H9 (cell line): ENCODE data around the gene GIMAP1. TPM values are rescaled to one million over a fixed set of nuclear protein-coding genes. Genes with fewer than 3 reads are reported as not detected.

Experiments
- DNase-seq: peaks from one replicate; pipeline ENCODE4 v3.0.0-alpha.2; 2017
- H2AFZ ChIP-seq: one replicate; pipeline ENCODE4 v1.6.1; 2013; ENCODE audit warnings: mild to moderate bottlenecking, low read length, control low read depth, moderate library complexity
- H2AK5ac ChIP-seq: 2 replicates; pipeline ENCODE4 v1.6.1; 2013; ENCODE audit warnings: low read length, control low read depth, mixed read lengths; ENCODE audit not compliant: insufficient read length
- H2BK120ac ChIP-seq: one replicate; pipeline ENCODE4 v1.6.1; 2013; ENCODE audit warnings: low read depth, mild to moderate bottlenecking, low read length, control low read depth, inconsistent platforms; ENCODE audit not compliant: poor library complexity, severe bottlenecking
- H2BK12ac ChIP-seq: 2 replicates; pipeline ENCODE4 v1.6.1; 2013; ENCODE audit warnings: low read length, control low read depth, mixed read lengths, low read depth; ENCODE audit not compliant: insufficient read length
- H2BK15ac ChIP-seq: 2 replicates; pipeline ENCODE4 v1.6.1; 2013; ENCODE audit warnings: low read depth, low read length, control low read depth
- H2BK20ac ChIP-seq: one replicate; pipeline ENCODE4 v1.6.1; 2013; ENCODE audit warnings: low read depth, mild to moderate bottlenecking, low read length, control low read depth, inconsistent platforms; ENCODE audit not compliant: poor library complexity, severe bottlenecking
- H2BK5ac ChIP-seq: 2 replicates; pipeline ENCODE4 v1.6.1; 2013; ENCODE audit warnings: low read length, control low read depth, mixed read lengths; ENCODE audit not compliant: insufficient read length
- H3K14ac ChIP-seq: 2 replicates; pipeline ENCODE4 v1.6.1; 2013; ENCODE audit warnings: low read length, control low read depth; ENCODE audit not compliant: insufficient read depth
- H3K18ac ChIP-seq: 2 replicates; pipeline ENCODE4 v1.6.1; 2013; ENCODE audit warnings: low read depth, mild to moderate bottlenecking, mixed read lengths, low read length, control low read depth; ENCODE audit not compliant: insufficient read length
- H3K23ac ChIP-seq: 2 replicates; pipeline ENCODE4 v1.6.1; 2013; ENCODE audit warnings: low read length, control low read depth, mixed read lengths, low read depth; ENCODE audit not compliant: insufficient read length
- H3K23me2 ChIP-seq: 2 replicates; pipeline ENCODE4 v1.6.1; 2013; ENCODE audit warnings: low read depth, mild to moderate bottlenecking, mixed read lengths, low read length, control low read depth; ENCODE audit not compliant: insufficient read length, poor library complexity, severe bottlenecking
- H3K27ac ChIP-seq: 2 replicates; pipeline ENCODE4 v1.5.1; 2013; ENCODE audit warnings: low read length, control low read depth, mixed read lengths, low read depth; ENCODE audit not compliant: insufficient read length
- H3K27me3 ChIP-seq: 2 replicates; pipeline ENCODE4 v1.6.1; 2013; ENCODE audit warnings: low read length, control low read depth, inconsistent platforms; ENCODE audit not compliant: insufficient read depth
- H3K4ac ChIP-seq: 2 replicates; pipeline ENCODE4 v1.6.1; 2013; ENCODE audit warnings: low read depth, mild to moderate bottlenecking, control low read depth, inconsistent platforms, low read length, moderate library complexity
- H3K4me1 ChIP-seq: 2 replicates; pipeline ENCODE4 v1.6.1; 2013; ENCODE audit warnings: low read length, control low read depth, inconsistent platforms; ENCODE audit not compliant: insufficient read depth
- H3K4me2 ChIP-seq: 2 replicates; pipeline ENCODE4 v1.6.1; 2013; ENCODE audit warnings: low read length, control low read depth, mixed read lengths; ENCODE audit not compliant: insufficient read length, insufficient read depth
- H3K56ac ChIP-seq: 2 replicates; pipeline ENCODE4 v1.6.1; 2013; ENCODE audit warnings: low read depth, mild to moderate bottlenecking, mixed read lengths, low read length, control low read depth; ENCODE audit not compliant: insufficient read length
- H3K79me1 ChIP-seq: 2 replicates; pipeline ENCODE4 v1.6.1; 2013; ENCODE audit warnings: low read depth, mild to moderate bottlenecking, moderate library complexity, low read length, control low read depth, inconsistent platforms; ENCODE audit not compliant: insufficient read depth, poor library complexity, severe bottlenecking
- H3K79me2 ChIP-seq: 2 replicates; pipeline ENCODE4 v1.6.1; 2013; ENCODE audit warnings: low read length, control low read depth, inconsistent platforms; ENCODE audit not compliant: insufficient read depth
- H3K9ac ChIP-seq: 2 replicates; pipeline ENCODE4 v1.6.1; 2013; ENCODE audit warnings: low read length, control low read depth, mixed read lengths; ENCODE audit not compliant: insufficient read length; ENCODE audit errors: extremely low read depth
- H3K9me3 ChIP-seq: one replicate; pipeline ENCODE4 v1.6.1; 2013; ENCODE audit warnings: low read depth, low read length, inconsistent platforms; ENCODE audit not compliant: control insufficient read depth
- H3T11ph ChIP-seq: one replicate; pipeline ENCODE4 v1.6.1; 2013; ENCODE audit warnings: mild to moderate bottlenecking, low read length, control low read depth, inconsistent platforms
- H4K20me1 ChIP-seq: one replicate; pipeline ENCODE4 v1.6.1; 2013; ENCODE audit not compliant: control insufficient read depth, insufficient read length, insufficient read depth
- H4K5ac ChIP-seq: 2 replicates; pipeline ENCODE4 v1.6.1; 2013; ENCODE audit warnings: low read depth, mild to moderate bottlenecking, mixed read lengths, low read length, control low read depth; ENCODE audit not compliant: insufficient read length
- H4K8ac ChIP-seq: replicated peaks from 2 replicates; pipeline ENCODE4 v1.6.1; 2013; ENCODE audit warnings: low read length, control low read depth, mixed read lengths, low read depth; ENCODE audit not compliant: insufficient read length
- H4K91ac ChIP-seq: 2 replicates; pipeline ENCODE4 v1.6.1; 2013; ENCODE audit warnings: low read depth, mild to moderate bottlenecking, moderate library complexity, mixed read lengths, low read length, control low read depth; ENCODE audit not compliant: insufficient read length
- H3K27ac Mint-ChIP-seq, 3 experiments: 2 replicates in 2 of 3; 3 replicates in 1 of 3; pipeline ENCODE4 v1.8.0; 2020 to 2021; ENCODE audit warnings: mixed read lengths in 3 of 3, mild to moderate bottlenecking in 1 of 3, moderate library complexity in 1 of 3
- H3K27me3 Mint-ChIP-seq: 2 replicates; pipeline ENCODE4 v1.8.0; 2021; ENCODE audit warnings: low read depth, mild to moderate bottlenecking, moderate library complexity, mixed read lengths
- H3K36me3 Mint-ChIP-seq, 3 experiments: 2 replicates in 2 of 3; 3 replicates in 1 of 3; pipeline ENCODE4 v1.8.0; 2020 to 2021; ENCODE audit warnings: low read depth in 3 of 3, mixed read lengths in 3 of 3; ENCODE audit not compliant: insufficient read depth in 1 of 3
- H3K4me1 Mint-ChIP-seq, 2 experiments: 2 replicates each; pipeline ENCODE4 v1.8.0; 2020; ENCODE audit warnings: mixed read lengths in 2 of 2
- H3K4me3 Mint-ChIP-seq, 2 experiments: 2 replicates in 1 of 2; 3 replicates in 1 of 2; pipeline ENCODE4 v1.8.0; 2020 to 2021; ENCODE audit warnings: mild to moderate bottlenecking in 2 of 2, mixed read lengths in 2 of 2, moderate library complexity in 1 of 2
- H3K9me3 Mint-ChIP-seq, 2 experiments: 2 replicates in 1 of 2; 3 replicates in 1 of 2; pipeline ENCODE4 v1.8.0; 2020; ENCODE audit warnings: mild to moderate bottlenecking in 2 of 2, mixed read lengths in 2 of 2, moderate library complexity in 1 of 2
- WGBS: extraction: QIAGEN DNeasy Blood & Tissue Kit; methylation state at CpG from one replicate; pipeline ENCODE4 v1.1.7; 2013; ENCODE audit warnings: missing lambda C conversion rate, low lambda C conversion rate, mixed read lengths; ENCODE audit not compliant: insufficient read length; ENCODE audit errors: extremely low coverage; 5-methylcytosine and 5-hydroxymethylcytosine counted together
- total RNA-seq: library from RNA; stranded (reverse); gene quantifications from 2 replicates; pipeline ENCODE4 v1.2.1, GENCODE V29; 2021
- TF ChIP-seq, protein P1 (sequence below): fragments of 200-600 bp; sonication (generic); conservative IDR thresholded peaks from 3 replicates; pipeline ENCODE4 v1.8.0; 2021; ENCODE audit warnings: antibody characterized with exemption, mild to moderate bottlenecking

GIMAP1 gene
- total RNA-seq, 1 experiment from 2014 or later, result not detected

DNA sequence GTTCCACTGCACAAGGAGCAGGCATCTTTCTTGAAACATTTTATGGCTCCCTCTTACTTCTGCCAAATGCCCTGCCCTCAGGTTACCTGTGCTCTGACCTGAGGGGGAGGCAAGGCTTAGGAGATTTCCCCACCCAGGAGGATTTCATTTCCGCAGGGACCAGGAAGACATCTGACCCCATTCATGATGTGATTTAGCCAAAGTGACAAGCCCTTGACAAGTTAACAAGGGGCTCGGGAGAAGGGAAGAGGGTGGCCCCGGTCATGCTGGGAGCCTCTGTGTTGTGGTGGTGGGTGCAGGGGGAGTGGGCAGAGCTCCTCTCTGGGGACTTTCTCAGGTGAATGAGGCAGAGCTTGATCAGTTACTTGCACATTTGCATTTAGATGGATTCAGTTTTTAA lies 39.8 kb downstream of the GIMAP1 start:
- H2BK12ac ChIP-seq, result no peak overlapping the region
- no peak overlapping the region for H3K14ac ChIP-seq
- DNase-seq, result no peak
- H2BK5ac ChIP-seq, result no peak overlapping the region
- no peak overlapping the region for H3K56ac ChIP-seq
- no peak overlapping the region; the same call in 1 of the 2 replicates for H2BK15ac ChIP-seq
- H3K4me2 ChIP-seq, result no peak overlapping the region
- no peak overlapping the region for H3K18ac ChIP-seq
- H3T11ph ChIP-seq, result no peak overlapping the region
- no peak overlapping the region for H3K4ac ChIP-seq
- no peak overlapping the region for H4K8ac ChIP-seq
- no peak overlapping the region for H3K23ac ChIP-seq
- no peaks in the 10 kb centered on the region for H3K36me3 Mint-ChIP-seq
- H2BK20ac ChIP-seq, result no peak overlapping the region
- TF ChIP-seq, protein P1, sequence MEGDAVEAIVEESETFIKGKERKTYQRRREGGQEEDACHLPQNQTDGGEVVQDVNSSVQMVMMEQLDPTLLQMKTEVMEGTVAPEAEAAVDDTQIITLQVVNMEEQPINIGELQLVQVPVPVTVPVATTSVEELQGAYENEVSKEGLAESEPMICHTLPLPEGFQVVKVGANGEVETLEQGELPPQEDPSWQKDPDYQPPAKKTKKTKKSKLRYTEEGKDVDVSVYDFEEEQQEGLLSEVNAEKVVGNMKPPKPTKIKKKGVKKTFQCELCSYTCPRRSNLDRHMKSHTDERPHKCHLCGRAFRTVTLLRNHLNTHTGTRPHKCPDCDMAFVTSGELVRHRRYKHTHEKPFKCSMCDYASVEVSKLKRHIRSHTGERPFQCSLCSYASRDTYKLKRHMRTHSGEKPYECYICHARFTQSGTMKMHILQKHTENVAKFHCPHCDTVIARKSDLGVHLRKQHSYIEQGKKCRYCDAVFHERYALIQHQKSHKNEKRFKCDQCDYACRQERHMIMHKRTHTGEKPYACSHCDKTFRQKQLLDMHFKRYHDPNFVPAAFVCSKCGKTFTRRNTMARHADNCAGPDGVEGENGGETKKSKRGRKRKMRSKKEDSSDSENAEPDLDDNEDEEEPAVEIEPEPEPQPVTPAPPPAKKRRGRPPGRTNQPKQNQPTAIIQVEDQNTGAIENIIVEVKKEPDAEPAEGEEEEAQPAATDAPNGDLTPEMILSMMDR, result no peak
- H3K79me1 ChIP-seq, result no peaks in the 10 kb centered on the region
- H3K9me3 Mint-ChIP-seq, result peaks cover under 1 to 1% of the 10 kb centered on the region in 2 experiments; a peak in 1 of 5 replicates
- H3K4me1 Mint-ChIP-seq, result no peaks in the 10 kb centered on the region
- peaks cover 71% of the 10 kb centered on the region for H3K27me3 Mint-ChIP-seq
- no peak overlapping the region for H3K9ac ChIP-seq
- no CpG with 5 or more reads among the region's 3 CpGs for WGBS
- H4K91ac ChIP-seq, result no peak overlapping the region
- H3K27me3 ChIP-seq, result no peaks in the 10 kb centered on the region; the same call in 1 of the 2 replicates
- H3K27ac ChIP-seq, result no peak overlapping the region
- H3K4me3 Mint-ChIP-seq, result no peak overlapping the region
- no peak overlapping the region for H2AFZ ChIP-seq
- H3K27ac Mint-ChIP-seq, result no peak overlapping the region
- no peak overlapping the region for H4K5ac ChIP-seq
- H2AK5ac ChIP-seq, result no peak overlapping the region
- H3K23me2 ChIP-seq, result no peaks in the 10 kb centered on the region
- H3K4me1 ChIP-seq, result no peaks in the 10 kb centered on the region
- H3K79me2 ChIP-seq, result no peaks in the 10 kb centered on the region; the same call in 1 of the 2 replicates
- no peaks in the 10 kb centered on the region for H3K9me3 ChIP-seq
- H2BK120ac ChIP-seq, result no peak overlapping the region
- no peaks in the 10 kb centered on the region for H4K20me1 ChIP-seq
